Endothelial cell of umbilical vein (primary cell): Measurements from ENCODE around the gene KIRREL1. TPM values are rescaled to one million over a fixed set of nuclear protein-coding genes. Genes with fewer than 3 reads are reported as not detected.

Experiments used
- BruUV-seq: library from RNA; stranded (reverse); fragments of 400-500 nt; replicated peaks from 2 replicates; lab custom pipeline; 2021; lab: Mats Ljungman, UMichigan
- CTCF ChIA-PET: fragments of 300-600, 350-600 bp; sonication (Branson Sonifier 250); formaldehyde crosslinking; loops from one replicate; lab custom pipeline; 2021; ENCODE audit warnings: antibody characterized with exemption, inconsistent platforms; lab: Charles Lee
- POLR2A ChIA-PET: fragments of 300-600, 350-600 bp; sonication (Branson Sonifier 250); formaldehyde crosslinking; loops from one replicate; lab custom pipeline; 2021; ENCODE audit warnings: antibody characterized with exemption, inconsistent platforms; lab: Charles Lee
- DNase-seq: peaks from one replicate; pipeline ENCODE4 v3.0.0-alpha.2; 2011; ENCODE audit warnings: low read depth, low spot score
- FAIRE-seq: peaks from 2 replicates; lab custom pipeline; 2011; peaks lifted over from hg19 to GRCh38; lab: Jason Lieb, UNC
- H2AFZ ChIP-seq: 2 replicates; pipeline ENCODE4 v1.6.0; 2012; ENCODE audit warnings: low read depth, low read length, control low read depth, inconsistent platforms
- H3K27ac ChIP-seq: 2 replicates; pipeline ENCODE4 v1.5.1; 2011; ENCODE audit warnings: low read depth, mild to moderate bottlenecking, control low read depth, low read length, moderate library complexity; ENCODE audit not compliant: insufficient read depth
- H3K27me3 ChIP-seq, 2 experiments: 2 replicates each; pipeline versions ENCODE4 v1.6.0 to v1.6.1; 2011; ENCODE audit warnings: low read length in 2 of 2, mixed read lengths in 1 of 2; ENCODE audit not compliant: control insufficient read depth in 2 of 2, insufficient read depth in 2 of 2
- H3K36me3 ChIP-seq, 2 experiments: 2 replicates in 1 of 2; 3 replicates in 1 of 2; pipeline ENCODE4 v1.5.1; 2011; ENCODE audit warnings: low read length in 2 of 2, mild to moderate bottlenecking in 1 of 2, moderate library complexity in 1 of 2; ENCODE audit not compliant: control insufficient read depth in 2 of 2, insufficient read depth in 2 of 2; ENCODE audit errors: extremely low read depth in 1 of 2
- H3K4me1 ChIP-seq: 3 replicates; pipeline ENCODE4 v1.5.1; 2011; ENCODE audit warnings: mild to moderate bottlenecking, low read length; ENCODE audit not compliant: control insufficient read depth, insufficient read depth; ENCODE audit errors: extremely low read depth
- H3K4me2 ChIP-seq: 2 replicates; pipeline ENCODE4 v1.6.1; 2011; ENCODE audit warnings: low read length, control low read depth, mixed read lengths; ENCODE audit not compliant: insufficient read depth
- H3K4me3 ChIP-seq, 3 experiments: fragments of 200-600 bp in 1 of 3; sonication (generic), shearing (Covaris generic) in 1 of 3; replicated peaks in 1 of 3; 2 replicates each; pipeline ENCODE4 v1.5.1; 2011 to 2016; ENCODE audit warnings: control low read depth in 3 of 3, low read length in 3 of 3, mild to moderate bottlenecking in 2 of 3, inconsistent platforms in 1 of 3, low read depth in 1 of 3, moderate library complexity in 1 of 3; ENCODE audit not compliant: insufficient read depth in 1 of 3
- H3K79me2 ChIP-seq: 2 replicates; pipeline ENCODE4 v1.6.0; 2012; ENCODE audit warnings: low read length, inconsistent platforms; ENCODE audit not compliant: control insufficient read depth, insufficient read depth
- H3K9ac ChIP-seq: replicated peaks from 2 replicates; pipeline ENCODE3; 2011; ENCODE audit warnings: low read length, control low read depth; ENCODE audit not compliant: insufficient read depth; ENCODE audit errors: extremely low read depth
- H3K9me1 ChIP-seq: replicated peaks from 3 replicates; pipeline ENCODE4 v1.6.0; 2011; ENCODE audit warnings: mild to moderate bottlenecking, low read length; ENCODE audit not compliant: control insufficient read depth, insufficient read depth; ENCODE audit errors: extremely low read depth
- H3K9me3 ChIP-seq: replicated peaks from 2 replicates; pipeline ENCODE4 v1.5.1; 2012; ENCODE audit warnings: low read length, inconsistent platforms; ENCODE audit not compliant: control insufficient read depth, insufficient read depth
- H4K20me1 ChIP-seq: replicated peaks from 2 replicates; pipeline ENCODE3; 2011; ENCODE audit warnings: mild to moderate bottlenecking, low read length; ENCODE audit not compliant: control insufficient read depth, insufficient read depth; ENCODE audit errors: extremely low read depth
- EZH2 ChIP-seq: IDR thresholded peaks from 2 replicates; pipeline ENCODE4 v1.6.1; 2012; ENCODE audit warnings: borderline replicate concordance, low read depth, mild to moderate bottlenecking, moderate library complexity, low read length, inconsistent platforms; ENCODE audit not compliant: severe bottlenecking
- FOS ChIP-seq: IDR thresholded peaks from 2 replicates; pipeline ENCODE4 v1.6.1; 2011; ENCODE audit warnings: mild to moderate bottlenecking, low read length, moderate library complexity, borderline replicate concordance; ENCODE audit not compliant: insufficient read depth
- GATA2 ChIP-seq: IDR thresholded peaks from 2 replicates; pipeline ENCODE4 v1.7.0; 2011; ENCODE audit warnings: low read depth, mild to moderate bottlenecking, moderate library complexity, mixed read lengths, low read length; ENCODE audit not compliant: insufficient read length, insufficient read depth
- JUN ChIP-seq: IDR thresholded peaks from 2 replicates; pipeline ENCODE4 v1.6.1; 2011; ENCODE audit warnings: borderline replicate concordance, low read depth; ENCODE audit not compliant: insufficient read length, insufficient read depth
- MYC ChIP-seq: IDR thresholded peaks from one replicate; pipeline ENCODE4 v1.6.1; 2011; ENCODE audit warnings: mild to moderate bottlenecking, low read depth, low read length
- POLR2A ChIP-seq: IDR thresholded peaks from 2 replicates; pipeline ENCODE4 v1.6.1; 2012; ENCODE audit warnings: low read depth, mild to moderate bottlenecking, control low read depth, low read length
- POLR2AphosphoS5 ChIP-seq: IDR thresholded peaks from 2 replicates; pipeline ENCODE4 v1.6.1; 2012; ENCODE audit warnings: low read depth, mild to moderate bottlenecking, control low read depth, low read length, moderate library complexity; ENCODE audit not compliant: insufficient read depth
- dilution Hi-C: fragments of 300-500 bp; cut with MboI; formaldehyde crosslinking; loops from one replicate; pipeline ENCODE4 v1.15.0; 2019; ENCODE audit warnings: low sequenced_read_pairs; ENCODE audit not compliant: extremely low pct_ligation_motif_present
- intact Hi-C: fragments of 100-400 bp; cut with micrococcal nuclease; formaldehyde crosslinking; loops from one replicate; pipeline ENCODE4 v1.10.0; 2022
- polyA plus RNA-seq, 4 experiments: library from polyadenylated mRNA; depleted of rRNA in 3 of 4; stranded (reverse) in 3 of 4; unstranded in 1 of 4; fragments of >200 nt; gene quantifications; 2 replicates each; pipeline versions ENCODE4 v1.2.1 to v1.2.3, GENCODE V29; 2011 to 2012; ENCODE audit warnings: missing spikeins in 1 of 4
- total RNA-seq: library from RNA; stranded (reverse); gene quantifications from 2 replicates; pipeline ENCODE4 v1.2.3, GENCODE V29; 2021
- TF ChIP-seq, protein P1 (sequence below), 2 donors: IDR thresholded peaks; 1 replicate in 1 of 2; 2 replicates in 1 of 2; pipeline ENCODE4 v1.5.1; 2011; ENCODE audit warnings: low read length in 2 of 2, mild to moderate bottlenecking in 2 of 2, moderate library complexity in 2 of 2, control low read depth in 1 of 2, inconsistent platforms in 1 of 2, low read depth in 1 of 2; ENCODE audit not compliant: insufficient read depth in 1 of 2; ENCODE audit errors: extremely low read depth in 1 of 2
- TF ChIP-seq, protein P2 (sequence below): IDR thresholded peaks from 2 replicates; pipeline ENCODE4 v1.6.1; 2011; ENCODE audit not compliant: insufficient read depth, insufficient read length

The KIRREL1 gene
- total and polyA plus RNA-seq, 2 donors (not counting 3 experiments of a cell fraction or from before 2014, with no cell fraction given), result 35.6 to 57.6 TPM

DNA sequence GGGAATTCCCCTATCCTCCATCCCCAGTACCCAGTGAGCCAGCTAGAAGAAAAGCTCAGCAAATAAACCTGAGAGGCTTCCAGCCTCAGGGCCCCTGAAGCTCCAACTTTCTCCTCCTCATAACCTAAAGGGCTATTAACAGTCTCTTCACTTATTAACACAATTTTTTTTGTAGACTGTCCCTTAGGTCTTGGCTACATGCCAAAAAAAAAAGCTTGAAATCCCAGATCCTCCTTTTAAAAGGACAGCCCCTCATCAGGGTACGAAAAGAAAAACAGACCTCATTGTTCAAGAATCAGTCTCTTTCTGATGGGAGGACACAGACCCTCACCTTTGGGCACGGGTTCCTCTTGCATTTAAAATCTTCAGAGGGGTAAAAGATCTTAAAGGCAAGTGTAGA, 114.5 kb downstream of the KIRREL1 start:
- intact Hi-C loops, result no loop called here
- CTCF ChIA-PET, result interaction anchor here (0.6 to 5.9 kb wide), 6 partner anchors 10 to 144 kb away, joined by 3 to 44 read pairs (median 8); no protein-coding TSS in a partner anchor
- no peak overlapping the region for H3K27ac ChIP-seq

More for the DNA sequence above, 114.5 kb downstream of the KIRREL1 start:
- Histone ChIP-seq H3K4me1 (peaks cover under 1% of the 10 kb centered on the region), H3K36me3 (no peaks in the 10 kb centered on the region), H3K9ac (no peak overlapping the region), H3K9me1 (no peaks in the 10 kb centered on the region), H3K4me3 (no peak overlapping the region), H3K79me2 (no peaks in the 10 kb centered on the region), H3K4me2 (no peak overlapping the region), H4K20me1 (no peaks in the 10 kb centered on the region), H2AFZ (no peak overlapping the region), H3K27me3 (peaks cover 35 to 39% of the 10 kb centered on the region in 2 experiments), H3K9me3 (no peaks in the 10 kb centered on the region)
- DNase-seq (no peak), FAIRE-seq (no peak)
- POLR2A ChIA-PET, result no interaction called here
- dilution Hi-C loops, result no loop called here
- BruUV-seq, result no TSS peak
- TF ChIP-seq MYC, result no peak
- no peak for TF ChIP-seq JUN
- no peak for TF ChIP-seq GATA2
- TF ChIP-seq, protein P1, sequence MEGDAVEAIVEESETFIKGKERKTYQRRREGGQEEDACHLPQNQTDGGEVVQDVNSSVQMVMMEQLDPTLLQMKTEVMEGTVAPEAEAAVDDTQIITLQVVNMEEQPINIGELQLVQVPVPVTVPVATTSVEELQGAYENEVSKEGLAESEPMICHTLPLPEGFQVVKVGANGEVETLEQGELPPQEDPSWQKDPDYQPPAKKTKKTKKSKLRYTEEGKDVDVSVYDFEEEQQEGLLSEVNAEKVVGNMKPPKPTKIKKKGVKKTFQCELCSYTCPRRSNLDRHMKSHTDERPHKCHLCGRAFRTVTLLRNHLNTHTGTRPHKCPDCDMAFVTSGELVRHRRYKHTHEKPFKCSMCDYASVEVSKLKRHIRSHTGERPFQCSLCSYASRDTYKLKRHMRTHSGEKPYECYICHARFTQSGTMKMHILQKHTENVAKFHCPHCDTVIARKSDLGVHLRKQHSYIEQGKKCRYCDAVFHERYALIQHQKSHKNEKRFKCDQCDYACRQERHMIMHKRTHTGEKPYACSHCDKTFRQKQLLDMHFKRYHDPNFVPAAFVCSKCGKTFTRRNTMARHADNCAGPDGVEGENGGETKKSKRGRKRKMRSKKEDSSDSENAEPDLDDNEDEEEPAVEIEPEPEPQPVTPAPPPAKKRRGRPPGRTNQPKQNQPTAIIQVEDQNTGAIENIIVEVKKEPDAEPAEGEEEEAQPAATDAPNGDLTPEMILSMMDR (IDR thresholded peaks at IDR 0.05; ENCODE audit: extremely low read depth in 1 of 2, insufficient read depth in 1 of 2, low read depth in 1 of 2, low read length in 2 of 2), result no peak
- no peak for TF ChIP-seq POLR2A
- no peak for TF ChIP-seq EZH2
- no peak for TF ChIP-seq FOS
- TF ChIP-seq, protein P2, sequence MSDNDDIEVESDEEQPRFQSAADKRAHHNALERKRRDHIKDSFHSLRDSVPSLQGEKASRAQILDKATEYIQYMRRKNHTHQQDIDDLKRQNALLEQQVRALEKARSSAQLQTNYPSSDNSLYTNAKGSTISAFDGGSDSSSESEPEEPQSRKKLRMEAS, result no peak
- no peak for TF ChIP-seq POLR2AphosphoS5
